ENCODE measurements around the gene DIAPH3.

DNA sequence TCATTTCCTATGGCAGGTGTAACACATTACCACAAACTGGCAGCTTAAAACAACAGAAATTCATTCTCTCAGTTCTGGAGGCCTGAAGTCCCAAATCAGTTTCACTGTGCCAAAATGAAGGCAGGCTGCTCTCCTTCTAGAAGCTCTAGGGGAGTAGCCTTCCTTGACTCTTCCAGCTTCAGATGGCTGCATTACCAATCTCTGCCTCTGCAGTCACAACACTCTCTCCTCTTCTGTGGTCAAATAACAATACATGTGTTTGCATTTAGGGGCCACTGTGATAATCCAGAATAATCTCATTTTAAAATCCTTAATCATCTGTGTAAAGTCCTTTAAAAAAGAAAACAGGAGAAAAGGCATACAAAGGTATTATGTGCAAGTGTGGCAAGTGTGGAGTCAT is 7.8 kb downstream of the DIAPH3 start:
- TF ChIP-seq, protein P1, sequence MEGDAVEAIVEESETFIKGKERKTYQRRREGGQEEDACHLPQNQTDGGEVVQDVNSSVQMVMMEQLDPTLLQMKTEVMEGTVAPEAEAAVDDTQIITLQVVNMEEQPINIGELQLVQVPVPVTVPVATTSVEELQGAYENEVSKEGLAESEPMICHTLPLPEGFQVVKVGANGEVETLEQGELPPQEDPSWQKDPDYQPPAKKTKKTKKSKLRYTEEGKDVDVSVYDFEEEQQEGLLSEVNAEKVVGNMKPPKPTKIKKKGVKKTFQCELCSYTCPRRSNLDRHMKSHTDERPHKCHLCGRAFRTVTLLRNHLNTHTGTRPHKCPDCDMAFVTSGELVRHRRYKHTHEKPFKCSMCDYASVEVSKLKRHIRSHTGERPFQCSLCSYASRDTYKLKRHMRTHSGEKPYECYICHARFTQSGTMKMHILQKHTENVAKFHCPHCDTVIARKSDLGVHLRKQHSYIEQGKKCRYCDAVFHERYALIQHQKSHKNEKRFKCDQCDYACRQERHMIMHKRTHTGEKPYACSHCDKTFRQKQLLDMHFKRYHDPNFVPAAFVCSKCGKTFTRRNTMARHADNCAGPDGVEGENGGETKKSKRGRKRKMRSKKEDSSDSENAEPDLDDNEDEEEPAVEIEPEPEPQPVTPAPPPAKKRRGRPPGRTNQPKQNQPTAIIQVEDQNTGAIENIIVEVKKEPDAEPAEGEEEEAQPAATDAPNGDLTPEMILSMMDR (IDR thresholded peaks at IDR 0.05 in 8 of 11, conservative IDR thresholded peaks at IDR 0.05 in 3 of 11), result no peak
- no peak for TF ChIP-seq POLR2AphosphoS5 (IDR thresholded peaks at IDR 0.05)

Data from spleen (tissue), 7 donors.